ENCODE measurements around the gene ARID1A. TPM values are rescaled to one million over a fixed set of nuclear protein-coding genes. Genes with fewer than 3 reads are reported as not detected.
A peak's percentile ranks its signal among the peaks of the same experiment; 100 is the strongest.
"Not testable (repeated sequence)": the region's sequence is repeated elsewhere in the genome, so short reads cannot be mapped to it uniquely, and the experiment has no call there.

The ARID1A gene
- total RNA-seq, 1 donor from 2014 or later = 155 TPM

- TF ChIP-seq CTCF (conservative IDR thresholded peaks at IDR 0.05) = no peak
- no peak overlapping the region for H3K4me3 Mint-ChIP-seq
- DNase-seq (ENCODE audit: low read depth, low spot score) = no peak
- no peak overlapping the region for H3K27ac Mint-ChIP-seq (ENCODE audit: unreplicated experiment)
- H3K4me1 Mint-ChIP-seq = peaks cover 21% of the 10 kb centered on the region
- no peaks in the 10 kb centered on the region for H3K9me3 Mint-ChIP-seq
- no peaks in the 10 kb centered on the region for H3K36me3 Mint-ChIP-seq (ENCODE audit: low read depth)
- no peaks in the 10 kb centered on the region for H3K27me3 Mint-ChIP-seq (ENCODE audit: low read depth)
Measured at GRCh38 chr1:26701995-26702679, 6.3 kb downstream of the ARID1A start.

GRCh38 chr1:26702680-26703038, 6.8 kb downstream of the ARID1A start:
- Mint-ChIP-seq H3K36me3 (ENCODE audit: low read depth) (no peaks in the 10 kb centered on the region), H3K27ac (ENCODE audit: unreplicated experiment) (no peak overlapping the region), H3K27me3 (ENCODE audit: low read depth) (no peaks in the 10 kb centered on the region), H3K4me1 (peaks cover 24% of the 10 kb centered on the region), H3K9me3 (no peaks in the 10 kb centered on the region), H3K4me3 (no peak overlapping the region)
- no peak for DNase-seq (ENCODE audit: low read depth, low spot score)
- TF ChIP-seq CTCF (conservative IDR thresholded peaks at IDR 0.05) = no peak

DNA sequence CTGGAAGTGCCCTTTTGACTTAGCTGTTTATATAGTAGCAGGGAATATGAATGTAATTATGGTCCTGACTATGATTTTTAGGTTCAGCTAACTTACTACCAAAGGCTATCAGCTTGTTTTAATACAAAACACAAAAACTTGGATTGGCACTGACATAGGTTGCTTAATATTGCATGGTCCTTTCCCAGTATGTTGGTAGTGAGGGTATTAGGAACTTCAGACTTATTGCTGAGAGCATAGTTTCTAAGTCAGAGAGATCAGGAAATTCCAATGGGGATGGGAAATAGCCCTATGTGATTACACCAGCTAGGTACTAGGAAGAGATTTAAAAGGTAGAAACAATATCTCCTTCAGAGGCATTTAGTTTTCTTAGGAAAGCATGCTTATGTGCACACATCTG, 7.7 kb downstream of the ARID1A start:
- DNase-seq (ENCODE audit: low read depth, low spot score) = no peak
- H3K9me3 Mint-ChIP-seq = no peaks in the 10 kb centered on the region
- peak overlapping the region; percentile 1 for H3K4me3 Mint-ChIP-seq
- H3K36me3 Mint-ChIP-seq (ENCODE audit: low read depth) = no peaks in the 10 kb centered on the region
- no peaks in the 10 kb centered on the region for H3K27me3 Mint-ChIP-seq (ENCODE audit: low read depth)
- no peak overlapping the region for H3K27ac Mint-ChIP-seq (ENCODE audit: unreplicated experiment)
- no peak for TF ChIP-seq CTCF (conservative IDR thresholded peaks at IDR 0.05)
- peaks cover 27% of the 10 kb centered on the region for H3K4me1 Mint-ChIP-seq

DNA sequence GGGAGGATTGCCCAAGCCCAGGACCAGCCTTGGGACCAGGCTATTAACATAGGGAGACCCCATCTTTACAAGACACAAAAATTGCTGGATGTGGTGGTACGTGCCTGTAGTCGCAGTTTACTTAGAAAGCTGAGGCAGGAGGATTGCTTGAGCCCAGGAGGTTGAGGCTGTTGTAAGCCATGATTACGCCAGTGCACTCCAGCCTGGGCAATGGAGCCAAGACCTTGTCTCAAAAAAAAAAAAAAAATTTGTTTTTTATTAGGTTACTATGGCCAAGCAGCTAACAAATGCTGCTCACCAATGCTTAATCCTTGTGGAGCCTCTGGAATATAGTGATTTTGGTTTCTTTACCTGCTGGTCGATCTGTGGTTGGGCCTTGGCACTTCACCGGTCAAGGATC, 8.8 kb downstream of the ARID1A start:
- no peak for TF ChIP-seq CTCF (conservative IDR thresholded peaks at IDR 0.05)
- peaks cover 6% of the 10 kb centered on the region for H3K36me3 Mint-ChIP-seq (ENCODE audit: low read depth)
- H3K9me3 Mint-ChIP-seq = no peaks in the 10 kb centered on the region
- no peaks in the 10 kb centered on the region for H3K27me3 Mint-ChIP-seq (ENCODE audit: low read depth)
- H3K27ac Mint-ChIP-seq (ENCODE audit: unreplicated experiment) = no peak overlapping the region
- H3K4me3 Mint-ChIP-seq = no peak overlapping the region
- peaks cover 27% of the 10 kb centered on the region for H3K4me1 Mint-ChIP-seq
- no peak for DNase-seq (ENCODE audit: low read depth, low spot score)

GRCh38 chr1:26705227-26705626, 9.4 kb downstream of the ARID1A start:
- peaks cover 27% of the 10 kb centered on the region for H3K4me1 Mint-ChIP-seq
- not testable (repeated sequence) for H3K27ac Mint-ChIP-seq (ENCODE audit: unreplicated experiment); H3K27me3 Mint-ChIP-seq (ENCODE audit: low read depth); H3K4me3 Mint-ChIP-seq; H3K36me3 Mint-ChIP-seq (ENCODE audit: low read depth); H3K9me3 Mint-ChIP-seq; DNase-seq (ENCODE audit: low read depth, low spot score)

GRCh38 chr1:26705788-26706311, 10.0 kb downstream of the ARID1A start:
- Mint-ChIP-seq H3K4me3 (peak overlapping the region; percentile 8), H3K4me1 (peaks cover 32% of the 10 kb centered on the region), H3K27me3 (ENCODE audit: low read depth) (no peaks in the 10 kb centered on the region), H3K27ac (ENCODE audit: unreplicated experiment) (no peak overlapping the region), H3K36me3 (ENCODE audit: low read depth) (peaks cover 9% of the 10 kb centered on the region), H3K9me3 (no peaks in the 10 kb centered on the region)
- TF ChIP-seq CTCF (conservative IDR thresholded peaks at IDR 0.05) = no peak
- no peak for DNase-seq (ENCODE audit: low read depth, low spot score)

Data from neural crest cell (in vitro differentiated cells).